Panc1 (cell line): ENCODE measurements around the gene OPN3.

Experiments used
- CTCF ChIP-seq: fragments of 450-650 bp; IDR thresholded peaks from 2 replicates; pipeline ENCODE4 v1.5.1; 2017; ENCODE audit warnings: mild to moderate bottlenecking
- POLR2AphosphoS5 ChIP-seq: IDR thresholded peaks from 2 replicates; pipeline ENCODE4 v1.6.1; 2012; ENCODE audit warnings: mild to moderate bottlenecking, low read depth, low read length, moderate library complexity
- TCF7L2 ChIP-seq: IDR thresholded peaks from 2 replicates; pipeline ENCODE4 v1.6.1; 2011; ENCODE audit warnings: mild to moderate bottlenecking, low read depth, low read length, inconsistent platforms
- TF ChIP-seq, protein P1 (sequence below), 2 experiments: IDR thresholded peaks; 2 replicates each; pipeline ENCODE4 v1.6.1; 2011 to 2012; ENCODE audit warnings: low read depth in 2 of 2, control low read depth in 1 of 2, low read length in 1 of 2, mild to moderate bottlenecking in 1 of 2, moderate library complexity in 1 of 2; ENCODE audit not compliant: insufficient read depth in 1 of 2

DNA sequence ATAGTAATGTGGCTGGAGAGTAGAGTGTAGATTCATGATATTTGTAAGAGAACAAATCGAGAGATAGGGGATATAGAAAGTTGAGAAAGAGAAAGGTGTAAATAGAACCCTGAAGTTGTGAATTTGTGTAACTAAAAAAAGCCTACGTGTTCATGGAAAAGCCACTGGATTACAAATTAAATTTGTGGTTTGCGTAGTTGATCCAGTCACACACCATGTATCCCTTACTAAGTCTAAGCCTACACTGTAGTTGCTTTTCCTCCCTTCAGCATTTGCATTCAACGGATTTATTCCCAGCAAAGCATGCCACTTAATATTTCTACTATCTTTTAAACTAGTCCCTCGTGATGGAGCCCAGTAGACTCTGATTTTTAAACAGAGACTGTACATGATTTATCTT, 83.1 kb downstream of the OPN3 start:
- TF ChIP-seq CTCF, result no peak
- TF ChIP-seq, protein P1, sequence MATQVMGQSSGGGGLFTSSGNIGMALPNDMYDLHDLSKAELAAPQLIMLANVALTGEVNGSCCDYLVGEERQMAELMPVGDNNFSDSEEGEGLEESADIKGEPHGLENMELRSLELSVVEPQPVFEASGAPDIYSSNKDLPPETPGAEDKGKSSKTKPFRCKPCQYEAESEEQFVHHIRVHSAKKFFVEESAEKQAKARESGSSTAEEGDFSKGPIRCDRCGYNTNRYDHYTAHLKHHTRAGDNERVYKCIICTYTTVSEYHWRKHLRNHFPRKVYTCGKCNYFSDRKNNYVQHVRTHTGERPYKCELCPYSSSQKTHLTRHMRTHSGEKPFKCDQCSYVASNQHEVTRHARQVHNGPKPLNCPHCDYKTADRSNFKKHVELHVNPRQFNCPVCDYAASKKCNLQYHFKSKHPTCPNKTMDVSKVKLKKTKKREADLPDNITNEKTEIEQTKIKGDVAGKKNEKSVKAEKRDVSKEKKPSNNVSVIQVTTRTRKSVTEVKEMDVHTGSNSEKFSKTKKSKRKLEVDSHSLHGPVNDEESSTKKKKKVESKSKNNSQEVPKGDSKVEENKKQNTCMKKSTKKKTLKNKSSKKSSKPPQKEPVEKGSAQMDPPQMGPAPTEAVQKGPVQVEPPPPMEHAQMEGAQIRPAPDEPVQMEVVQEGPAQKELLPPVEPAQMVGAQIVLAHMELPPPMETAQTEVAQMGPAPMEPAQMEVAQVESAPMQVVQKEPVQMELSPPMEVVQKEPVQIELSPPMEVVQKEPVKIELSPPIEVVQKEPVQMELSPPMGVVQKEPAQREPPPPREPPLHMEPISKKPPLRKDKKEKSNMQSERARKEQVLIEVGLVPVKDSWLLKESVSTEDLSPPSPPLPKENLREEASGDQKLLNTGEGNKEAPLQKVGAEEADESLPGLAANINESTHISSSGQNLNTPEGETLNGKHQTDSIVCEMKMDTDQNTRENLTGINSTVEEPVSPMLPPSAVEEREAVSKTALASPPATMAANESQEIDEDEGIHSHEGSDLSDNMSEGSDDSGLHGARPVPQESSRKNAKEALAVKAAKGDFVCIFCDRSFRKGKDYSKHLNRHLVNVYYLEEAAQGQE (IDR thresholded peaks at IDR 0.05; ENCODE audit: insufficient read depth in 1 of 2, low read depth in 2 of 2, low read length in 1 of 2), result no peak
- TF ChIP-seq TCF7L2, result no peak
- TF ChIP-seq POLR2AphosphoS5, result no peak
